ENCODE results near the gene PIGU. TPM values are rescaled to one million over a fixed set of nuclear protein-coding genes. Genes with fewer than 3 reads are reported as not detected.

PIGU gene
- total and polyA plus RNA-seq, 2 of the 13 experiments (the other 11 are each of a cell fraction or from before 2014, with no cell fraction given) = 45.5 to 231 TPM

GRCh38 chr20:34703424-34704176 lies 26.7 kb upstream of the PIGU start (continued):
- TF ChIP-seq AHDC1 (CRISPR knock-in tag; IDR thresholded peaks at IDR 0.05; ENCODE audit: borderline replicate concordance) (peak; percentile 74; the same call in 1 of the 2 replicates), ZNF629 (CRISPR knock-in tag; conservative IDR thresholded peaks at IDR 0.05) (no peak), BORCS8-MEF2B (CRISPR knock-in tag; IDR thresholded peaks at IDR 0.05) (peak; percentile 76), STAG1 (CRISPR knock-in tag; IDR thresholded peaks at IDR 0.05) (no peak), ZNF552 (CRISPR knock-in tag; IDR thresholded peaks at IDR 0.05; ENCODE audit: borderline replicate concordance) (0 out of 2 replicates have a peak, but pooled peaks have one; percentile 20), DNMT1 (CRISPR knock-in tag; IDR thresholded peaks at IDR 0.05) (no peak), NBN (conservative IDR thresholded peaks at IDR 0.05) (no peak), MBNL3 (CRISPR knock-in tag; conservative IDR thresholded peaks at IDR 0.05) (no peak), NCOA1 (CRISPR knock-in tag; IDR thresholded peaks at IDR 0.05) (peak; percentile 30; the same call in 1 of the 2 replicates), RCOR2 (CRISPR knock-in tag; IDR thresholded peaks at IDR 0.05) (peak; percentile 44; the same call in 1 of the 2 replicates), MAX (IDR thresholded peaks at IDR 0.05) (peak; percentile 43), TBL1XR1 (IDR thresholded peaks at IDR 0.05; ENCODE audit: borderline replicate concordance, low read length, partially characterized antibody) (no peak), ZNF710 (CRISPR knock-in tag; IDR thresholded peaks at IDR 0.05; ENCODE audit: borderline replicate concordance) (no peak)
- TF ChIP-seq, protein P1, sequence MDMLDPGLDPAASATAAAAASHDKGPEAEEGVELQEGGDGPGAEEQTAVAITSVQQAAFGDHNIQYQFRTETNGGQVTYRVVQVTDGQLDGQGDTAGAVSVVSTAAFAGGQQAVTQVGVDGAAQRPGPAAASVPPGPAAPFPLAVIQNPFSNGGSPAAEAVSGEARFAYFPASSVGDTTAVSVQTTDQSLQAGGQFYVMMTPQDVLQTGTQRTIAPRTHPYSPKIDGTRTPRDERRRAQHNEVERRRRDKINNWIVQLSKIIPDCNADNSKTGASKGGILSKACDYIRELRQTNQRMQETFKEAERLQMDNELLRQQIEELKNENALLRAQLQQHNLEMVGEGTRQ (IDR thresholded peaks at IDR 0.05; ENCODE audit: low read depth, low read length) = no peak
- TF ChIP-seq, protein P1 (CRISPR knock-in tag; IDR thresholded peaks at IDR 0.05; ENCODE audit: borderline replicate concordance) = no peak
- TF ChIP-seq, protein P2, sequence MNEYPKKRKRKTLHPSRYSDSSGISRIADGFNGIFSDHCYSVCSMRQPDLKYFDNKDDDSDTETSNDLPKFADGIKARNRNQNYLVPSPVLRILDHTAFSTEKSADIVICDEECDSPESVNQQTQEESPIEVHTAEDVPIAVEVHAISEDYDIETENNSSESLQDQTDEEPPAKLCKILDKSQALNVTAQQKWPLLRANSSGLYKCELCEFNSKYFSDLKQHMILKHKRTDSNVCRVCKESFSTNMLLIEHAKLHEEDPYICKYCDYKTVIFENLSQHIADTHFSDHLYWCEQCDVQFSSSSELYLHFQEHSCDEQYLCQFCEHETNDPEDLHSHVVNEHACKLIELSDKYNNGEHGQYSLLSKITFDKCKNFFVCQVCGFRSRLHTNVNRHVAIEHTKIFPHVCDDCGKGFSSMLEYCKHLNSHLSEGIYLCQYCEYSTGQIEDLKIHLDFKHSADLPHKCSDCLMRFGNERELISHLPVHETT (CRISPR knock-in tag; conservative IDR thresholded peaks at IDR 0.05) = 0 out of 2 replicates have a peak, but pooled peaks have one; percentile 33
